Motor neuron (in vitro differentiated cells): ENCODE results near the gene PHGDH. TPM values are rescaled to one million over a fixed set of nuclear protein-coding genes. Genes with fewer than 3 reads are reported as not detected.

Source experiments
- ATAC-seq, 8 experiments: fragments of 200-7000 bp; cut with Tn5 transposase; replicated peaks in 6 of 8; 2 replicates each; pipeline ENCODE4 v1.8.0; 2021; ENCODE audit warnings: mild to moderate bottlenecking in 8 of 8, moderate library complexity in 8 of 8
- H3K27ac ChIP-seq, 2 donors: fragments of 250-450 bp; sonication (Bioruptor Pico); 2 replicates each; pipeline ENCODE4 v1.9.0; 2021; ENCODE audit warnings: antibody characterized with exemption in 2 of 2, mild to moderate bottlenecking in 2 of 2, moderate library complexity in 1 of 2
- H3K4me1 ChIP-seq, 2 donors: fragments of 250-450 bp; sonication (Bioruptor Pico); replicated peaks in 1 of 2; 2 replicates each; pipeline ENCODE4 v1.6.1; 2021; ENCODE audit warnings: antibody characterized with exemption in 2 of 2, mild to moderate bottlenecking in 2 of 2, moderate library complexity in 1 of 2
- H3K4me3 ChIP-seq, 5 donors: fragments of 250-450 bp; sonication (Bioruptor Pico); 2 replicates each; pipeline ENCODE4 v1.9.0; 2021; ENCODE audit warnings: antibody characterized with exemption in 5 of 5, mild to moderate bottlenecking in 5 of 5, moderate library complexity in 4 of 5
- WGBS, 10 experiments: fragments of 450-650 bp; shearing (Covaris generic); methylation state at CpG; one replicate each; pipeline ENCODE4 v1.0.0; 2022; 5-methylcytosine and 5-hydroxymethylcytosine counted together
- in situ Hi-C, 9 experiments: fragments of 400-800 bp; cut with MboI; loops; one replicate each; pipeline ENCODE4 v1.15.0; 2021; ENCODE audit warnings: low sequenced_read_pairs in 9 of 9, low pct_unique_long_range_greater_than_20kb in 2 of 9; ENCODE audit not compliant: unreplicated experiment in 9 of 9
- total RNA-seq, 8 experiments: library from RNA; unstranded; fragments of 300-600 nt; gene quantifications; 2 replicates each; pipeline versions ENCODE4 v1.2.3 to v1.2.4, GENCODE V29; 2022

Gene PHGDH
- total RNA-seq = 100 to 1,000 TPM in 6 of 8 experiments, 10 to 100 TPM in 2; 39.6 to 288 (median 175) TPM

- 0 to 3% (median 0%) methylated on average over 3 to 17 of the region's 27 CpGs; no CpG with 5 or more reads in 1 of the 10 experiments for WGBS, 10 experiments
- H3K4me3 ChIP-seq = peak within 1 kb of the TSS; percentile 52 to 85 (median 79)
- ATAC-seq = peak; percentile 12 to 75 (median 37)
- in situ Hi-C loops = no loop called here
- peaks cover 24 to 35% of the 10 kb centered on the region in 2 donors for H3K4me1 ChIP-seq
- peak within 1 kb of the TSS; percentile 91 to 96 for H3K27ac ChIP-seq
These were observed at the start of gene PHGDH for GRCh38 chr1:119711804-119712341. Gene PHGDH (plus strand): TSS chr1:119711934. CDS start chr1:119712023, 89 bp downstream.

GRCh38 chr1:119662034-119662437, 49.7 kb upstream of the PHGDH start:
- H3K27ac ChIP-seq = no peak overlapping the region
- 60 to 100% (median 83%) methylated on average over 1 to 3 of the region's 3 CpGs; no CpG with 5 or more reads in 1 of the 10 experiments for WGBS, 10 experiments
- ATAC-seq = no peak
- H3K4me3 ChIP-seq = no peak overlapping the region
- H3K4me1 ChIP-seq = no peaks in the 10 kb centered on the region
- in situ Hi-C loops = loop anchor here in 3 of 9 experiments (10.0 to 25.0 kb wide), 2 partner anchors 47 to 375 kb away; no protein-coding TSS in a partner anchor

GRCh38 chr1:119664067-119664466, 47.7 kb upstream of the PHGDH start:
- ATAC-seq = peak in 3 of 8 experiments; percentile 17 to 75 (median 20)
- no peak overlapping the region for H3K27ac ChIP-seq
- no peak overlapping the region for H3K4me3 ChIP-seq
- in situ Hi-C loops = loop anchor here in 3 of 9 experiments (10.0 to 25.0 kb wide), 2 partner anchors 49 to 377 kb away; no protein-coding TSS in a partner anchor
- H3K4me1 ChIP-seq = no peaks in the 10 kb centered on the region
- WGBS, 10 experiments = 0 to 92% (median 60%) methylated on average over 1 to 5 of the region's 5 CpGs; no CpG with 5 or more reads in 1 of the 10 experiments

DNA sequence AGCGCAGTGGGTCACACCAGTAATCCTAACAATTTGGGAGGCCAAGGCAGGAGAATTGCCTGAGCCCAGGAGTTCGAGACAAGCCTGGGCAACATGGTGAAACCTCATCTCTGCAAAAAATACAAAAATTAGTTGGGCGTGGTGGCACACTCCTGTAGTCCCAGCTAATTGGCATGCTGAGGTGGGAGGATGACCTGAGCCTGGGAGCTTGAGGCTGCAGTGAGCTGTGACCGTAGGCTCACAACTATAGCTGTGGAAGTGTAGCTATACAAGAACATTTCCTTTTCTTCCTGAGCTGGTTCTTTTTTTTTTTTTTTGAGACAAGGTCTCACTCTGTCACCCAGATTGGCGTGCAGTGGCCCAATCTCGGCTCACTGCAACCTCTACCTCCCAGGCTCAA, 44.6 kb upstream of the PHGDH start:
- in situ Hi-C loops = loop anchor here in 3 of 9 experiments (10.0 to 25.0 kb wide), 2 partner anchors 52 to 380 kb away; no protein-coding TSS in a partner anchor
- H3K27ac ChIP-seq = no peak overlapping the region
- no peak for ATAC-seq
- no peaks in the 10 kb centered on the region for H3K4me1 ChIP-seq
- WGBS, 10 experiments = 68 to 100% (median 90%) methylated on average over 2 to 6 of the region's 6 CpGs; no CpG with 5 or more reads in 1 of the 10 experiments
- H3K4me3 ChIP-seq = no peak overlapping the region

GRCh38 chr1:119670898-119671297, 40.8 kb upstream of the PHGDH start:
- Histone ChIP-seq H3K4me1 (peaks cover 11 to 12% of the 10 kb centered on the region in 2 donors), H3K4me3 (no peak overlapping the region), H3K27ac (no peak overlapping the region)
- no peak for ATAC-seq
- in situ Hi-C loops = loop anchor here in 2 of 9 experiments (10.0 to 25.0 kb wide), 2 partner anchors 56 to 384 kb away; no protein-coding TSS in a partner anchor
- 14 to 100% (median 90%) methylated on average over 1 to 2 of the region's 2 CpGs; no CpG with 5 or more reads in 2 of the 10 experiments for WGBS, 10 experiments

DNA sequence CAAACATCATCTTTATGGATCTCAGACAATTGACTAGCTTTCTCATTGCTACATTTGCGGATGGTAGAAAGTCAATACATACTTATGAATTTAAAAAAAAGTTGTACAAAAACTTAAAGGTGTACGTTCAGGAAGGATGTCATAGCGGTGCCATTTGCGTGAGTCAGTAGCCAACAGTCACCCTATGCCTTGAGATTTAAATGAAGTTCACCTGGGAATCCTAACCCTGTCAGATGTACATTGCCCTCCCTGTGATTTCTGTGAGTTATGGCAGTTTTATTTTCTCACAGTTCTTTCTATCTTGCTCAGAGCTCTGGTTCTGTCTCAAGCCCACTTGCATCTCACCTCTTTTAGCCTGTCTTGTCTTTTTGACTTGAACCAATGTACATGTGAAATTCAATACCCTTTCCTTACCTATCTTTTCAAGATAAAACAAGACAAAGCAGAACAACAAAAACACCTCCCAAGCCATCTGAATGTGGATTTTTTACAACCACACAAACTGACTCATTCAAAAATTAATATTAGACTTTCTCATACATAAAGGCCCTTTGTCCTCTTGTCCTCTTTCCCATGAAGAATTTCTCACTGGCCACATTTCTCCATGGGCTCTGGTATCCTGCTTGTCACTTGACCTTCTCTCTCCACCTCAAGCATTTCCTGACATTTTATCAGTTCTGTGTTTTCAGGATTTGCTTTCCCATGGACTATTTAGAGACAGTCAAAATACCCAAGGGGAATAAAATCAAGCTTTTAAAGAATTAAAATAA, 38.4 kb upstream of the PHGDH start:
- H3K4me3 ChIP-seq = no peak overlapping the region
- ATAC-seq = no peak
- 88 to 100% (median 96%) methylated on average over 1 to 4 of the region's 4 CpGs for WGBS, 10 experiments
- H3K27ac ChIP-seq = no peak overlapping the region
- H3K4me1 ChIP-seq = peaks cover 11 to 12% of the 10 kb centered on the region in 2 donors
- in situ Hi-C loops = loop anchor here in 2 of 9 experiments (10.0 to 25.0 kb wide), 2 partner anchors 59 to 386 kb away; no protein-coding TSS in a partner anchor

DNA sequence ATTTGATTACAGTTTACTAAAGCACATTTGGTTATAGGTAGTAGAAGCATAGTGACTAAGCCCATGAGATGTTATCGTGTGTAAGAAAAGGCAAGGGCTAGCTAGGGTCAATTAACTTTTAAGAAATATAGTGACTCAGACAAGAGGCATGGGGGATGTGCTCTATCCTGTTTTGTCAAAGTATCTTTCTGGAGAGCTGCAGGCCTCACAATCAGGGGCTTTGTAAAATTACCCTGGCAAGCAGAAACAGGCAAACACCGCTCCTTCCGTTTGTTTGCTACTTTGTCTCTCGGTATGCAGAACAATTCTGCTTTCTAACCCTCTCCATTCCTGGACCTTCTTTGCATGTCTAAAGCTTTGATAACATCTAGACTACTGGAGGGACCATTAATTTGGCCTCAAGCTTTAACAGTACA, 37.6 kb upstream of the PHGDH start:
- in situ Hi-C loops = loop anchor here in 2 of 9 experiments (10.0 to 25.0 kb wide), 2 partner anchors 59 to 387 kb away; no protein-coding TSS in a partner anchor
- Histone ChIP-seq H3K4me1 (peaks cover 11 to 12% of the 10 kb centered on the region in 2 donors), H3K4me3 (no peak overlapping the region), H3K27ac (no peak overlapping the region)
- 13 to 80% (median 49%) methylated on average over 1 to 4 of the region's 4 CpGs; no CpG with 5 or more reads in 2 of the 10 experiments for WGBS, 10 experiments
- peak in 5 of 8 experiments; percentile 14 to 69 (median 60) for ATAC-seq

- H3K4me3 ChIP-seq = peak overlapping the region in 2 of 5 donors; percentile 26 to 41
- in situ Hi-C loops = loop anchor here in 2 of 9 experiments (10.0 to 25.0 kb wide), 2 partner anchors 60 to 388 kb away; no protein-coding TSS in a partner anchor
- ATAC-seq = peak in 6 of 8 experiments; percentile 49 to 86 (median 74)
- peaks cover 11 to 12% of the 10 kb centered on the region in 2 donors for H3K4me1 ChIP-seq
- H3K27ac ChIP-seq = no peak overlapping the region
- 0 to 100% (median 45%) methylated on average over 1 to 6 of the region's 6 CpGs for WGBS, 10 experiments
These were observed 36.9 kb upstream of the PHGDH start for GRCh38 chr1:119674835-119675289.

- in situ Hi-C loops = loop anchor here in 1 of 9 experiments (10.0 kb wide), 1 partner anchor 61 kb away; no protein-coding TSS in a partner anchor
- peak overlapping the region in 4 of 5 donors; percentile 25 to 41 (median 26) for H3K4me3 ChIP-seq
- WGBS, 10 experiments = 0 to 61% (median 29%) methylated on average over 3 to 15 of the region's 16 CpGs; no CpG with 5 or more reads in 1 of the 10 experiments
- peak; percentile 79 to 95 (median 85) for ATAC-seq
- peaks cover 11 to 12% of the 10 kb centered on the region in 2 donors for H3K4me1 ChIP-seq
- no peak overlapping the region for H3K27ac ChIP-seq
These were observed 36.1 kb upstream of the PHGDH start for GRCh38 chr1:119675349-119676345.

DNA sequence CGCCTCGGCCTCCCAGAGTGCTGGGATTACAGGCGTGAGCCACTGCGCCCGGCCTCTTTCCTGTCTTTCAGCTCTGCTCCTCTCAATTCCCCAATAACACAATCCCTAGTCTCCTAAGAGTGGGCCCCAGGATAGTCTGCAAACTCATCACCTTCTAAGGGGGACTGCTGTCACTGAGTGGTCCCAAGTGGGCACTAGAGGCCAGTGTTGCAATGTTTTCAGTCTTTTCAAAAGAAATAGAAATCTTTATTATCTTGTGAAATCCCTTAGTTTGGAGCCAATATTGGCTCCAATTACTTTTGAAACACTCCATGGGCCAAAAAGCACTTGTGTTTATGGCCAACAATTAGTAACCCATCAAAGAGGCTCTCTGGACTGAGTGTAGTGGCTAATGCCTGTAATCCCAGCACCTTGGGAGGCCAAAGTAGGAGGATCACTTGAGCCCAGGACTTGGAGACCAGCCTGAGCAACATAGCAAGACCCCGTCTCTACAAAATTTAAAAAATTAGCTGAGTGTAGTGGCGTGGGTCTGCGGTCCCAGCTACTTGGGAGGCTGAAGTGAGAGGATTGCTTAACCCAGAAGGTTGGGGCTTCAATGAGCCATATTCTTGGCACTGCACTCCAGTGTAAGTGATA, 35.0 kb upstream of the PHGDH start:
- WGBS, 10 experiments = 48 to 100% (median 95%) methylated on average over 1 to 8 of the region's 8 CpGs; no CpG with 5 or more reads in 4 of the 10 experiments
- H3K4me1 ChIP-seq = peaks cover 11 to 12% of the 10 kb centered on the region in 2 donors
- in situ Hi-C loops = loop anchor here in 1 of 9 experiments (10.0 kb wide), 1 partner anchor 62 kb away; no protein-coding TSS in a partner anchor
- H3K4me3 ChIP-seq = no peak overlapping the region
- no peak for ATAC-seq
- H3K27ac ChIP-seq = no peak overlapping the region

GRCh38 chr1:119679223-119679622, 32.5 kb upstream of the PHGDH start:
- WGBS, 10 experiments = 67 to 100% (median 96%) methylated on average over 1 of the region's 1 CpG; no CpG with 5 or more reads in 4 of the 10 experiments
- no peak for ATAC-seq
- Histone ChIP-seq H3K4me3 (no peak overlapping the region), H3K4me1 (peaks cover 4% of the 10 kb centered on the region in 2 donors), H3K27ac (no peak overlapping the region)
- in situ Hi-C loops = loop anchor here in 1 of 9 experiments (10.0 kb wide), 1 partner anchor 64 kb away; no protein-coding TSS in a partner anchor
